Activated T-helper 1 cell treated with Interleukin-2 at 50 U/mL for 16 hours (primary cell): ENCODE data around the gene POU2F2.
"Not testable (repeated sequence)": the region's sequence is repeated elsewhere in the genome, so short reads cannot be mapped to it uniquely, and the experiment has no call there.

Experiments
- DNase-seq: peaks from one replicate; pipeline ENCODE4 v3.0.0-alpha.2; 2020; ENCODE audit warnings: low read depth

Gene POU2F2

DNA sequence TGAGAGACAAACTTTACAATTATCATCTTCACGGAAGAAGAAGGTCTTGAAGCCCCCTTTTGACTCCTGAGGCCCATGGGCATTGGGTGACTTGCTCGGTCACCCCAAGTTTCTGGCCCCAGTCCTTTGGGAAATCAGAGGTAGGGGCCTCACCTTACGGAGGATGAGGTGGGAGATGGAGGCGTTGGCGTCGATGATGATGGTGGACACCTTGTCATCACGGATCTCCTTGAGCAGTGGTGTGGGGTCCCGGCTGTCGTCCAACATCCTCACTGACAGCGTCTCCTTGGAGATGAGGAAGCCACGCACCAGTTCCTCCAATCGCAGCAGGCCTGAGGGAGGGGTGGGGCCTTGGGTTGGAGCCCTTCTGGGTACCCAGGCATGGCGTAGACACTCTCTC lies 73.0 kb downstream of the POU2F2 start:
- DNase-seq, result no peak

GRCh38 chr19:42057846-42058245 lies 74.4 kb downstream of the POU2F2 start:
- DNase-seq, result no peak

DNA sequence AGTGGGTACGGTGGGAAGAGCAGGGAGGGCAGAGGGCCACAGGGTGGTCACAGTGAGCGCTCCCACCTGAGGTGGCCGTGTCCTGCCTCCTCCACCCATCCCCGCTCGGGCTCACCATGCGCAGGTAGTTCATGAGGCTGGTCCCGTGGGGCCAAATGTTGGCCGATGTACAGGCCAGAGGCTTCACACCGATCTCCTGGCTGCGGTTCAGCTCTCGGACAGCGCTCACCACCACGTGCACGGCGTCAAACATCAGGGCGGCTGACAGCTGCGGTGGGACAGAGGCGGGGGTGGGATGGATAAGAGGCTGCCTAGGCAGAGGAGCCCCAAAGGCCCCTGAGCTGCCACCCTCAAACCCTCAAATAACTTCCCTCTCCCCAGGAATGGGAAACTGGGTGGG lies 78.0 kb downstream of the POU2F2 start:
- no peak for DNase-seq

DNA sequence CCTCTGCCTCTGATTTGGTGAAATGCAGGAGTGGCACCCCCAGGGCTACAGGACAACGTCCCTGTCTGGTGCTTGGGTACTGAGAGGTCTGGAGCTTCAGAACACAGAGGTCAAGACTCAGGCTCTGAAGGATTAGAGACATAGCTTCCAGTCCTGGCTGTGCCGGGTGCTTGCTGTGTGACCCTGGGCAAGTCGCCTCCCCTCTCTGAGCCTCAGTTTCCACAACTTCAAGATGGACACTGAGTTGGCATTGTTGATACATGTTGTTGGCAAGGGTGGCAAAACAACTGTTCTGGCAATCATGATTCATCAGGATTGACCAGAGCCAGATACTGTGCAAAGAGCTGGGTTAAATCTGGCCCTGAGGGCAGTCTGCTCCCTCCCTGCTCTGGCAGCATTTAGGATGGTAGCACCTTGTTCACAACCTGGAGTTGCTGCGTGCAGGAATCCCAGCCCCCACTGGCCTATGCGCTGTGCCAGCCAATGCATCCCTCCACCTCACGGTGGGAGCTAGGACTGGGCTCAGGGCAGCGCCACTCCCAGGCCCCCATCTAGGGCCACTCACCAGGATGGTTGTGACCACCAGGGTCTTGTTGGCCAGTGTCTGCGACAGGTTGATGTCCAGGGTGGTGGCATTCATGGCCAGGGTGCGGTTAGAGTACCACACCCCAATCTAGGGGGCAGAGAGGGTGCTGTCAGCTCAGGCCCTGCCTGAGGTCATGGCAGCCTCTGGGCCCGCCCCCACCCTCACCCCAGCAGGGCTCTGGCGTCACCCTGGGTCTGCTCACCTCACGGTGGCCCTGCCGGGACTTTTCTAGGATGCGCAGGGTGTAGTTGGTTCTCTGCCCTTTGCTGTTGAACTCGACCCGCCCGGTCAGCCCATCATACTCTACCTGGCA lies 79.0 kb downstream of the POU2F2 start:
- no peak for DNase-seq

DNA sequence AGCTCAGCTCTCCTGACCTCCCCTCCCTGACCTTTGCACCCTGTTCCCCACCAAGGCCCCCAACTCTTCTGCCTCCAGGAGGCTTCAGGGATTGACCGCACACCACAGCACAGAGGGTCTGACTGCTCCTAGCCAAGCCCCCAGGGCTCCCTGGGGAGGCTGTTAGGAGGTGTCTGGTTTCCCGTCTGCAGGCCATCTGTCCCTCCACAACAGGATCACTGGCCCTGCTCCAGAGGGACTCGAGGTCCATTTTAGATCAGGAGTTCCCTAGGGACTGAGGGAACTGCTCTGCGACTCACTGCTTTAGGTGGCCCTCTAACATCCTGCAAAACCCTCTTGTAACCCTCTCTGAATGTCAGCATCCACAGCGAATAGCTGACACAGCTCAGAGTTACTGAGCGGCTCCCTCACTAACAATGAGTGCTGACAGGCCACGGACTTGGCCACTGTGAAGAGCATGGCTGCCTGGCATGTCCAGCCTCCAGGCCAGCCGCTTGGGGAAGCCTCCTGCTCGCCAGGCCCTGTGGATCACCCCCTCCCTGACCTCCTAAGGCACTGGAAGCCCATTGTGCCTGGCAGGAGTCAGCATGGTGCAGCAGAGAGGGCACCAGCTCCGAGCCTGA lies 79.9 kb downstream of the POU2F2 start:
- DNase-seq, result no peak

GRCh38 chr19:42051166-42052115 lies 80.8 kb downstream of the POU2F2 start:
- DNase-seq, result no peak

DNA sequence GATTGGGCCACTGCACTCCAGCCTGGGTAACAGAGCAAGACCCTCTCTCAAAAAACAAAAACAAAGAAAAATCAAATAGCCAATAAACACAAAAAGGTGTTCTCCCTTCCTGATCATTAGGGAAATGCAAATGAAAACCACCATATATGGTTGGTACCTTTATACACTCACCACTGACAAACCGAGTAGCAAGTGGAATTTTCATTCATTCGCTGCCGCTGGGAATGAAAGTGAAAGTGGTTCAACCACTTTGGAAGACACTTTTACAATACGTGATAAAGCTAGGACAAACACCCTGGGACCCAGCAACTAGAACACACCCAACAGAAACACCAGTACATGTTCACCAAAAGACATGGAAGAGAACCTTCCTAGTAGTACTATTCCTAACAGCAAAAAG lies 83.3 kb downstream of the POU2F2 start:
- DNase-seq, result no peak

DNA sequence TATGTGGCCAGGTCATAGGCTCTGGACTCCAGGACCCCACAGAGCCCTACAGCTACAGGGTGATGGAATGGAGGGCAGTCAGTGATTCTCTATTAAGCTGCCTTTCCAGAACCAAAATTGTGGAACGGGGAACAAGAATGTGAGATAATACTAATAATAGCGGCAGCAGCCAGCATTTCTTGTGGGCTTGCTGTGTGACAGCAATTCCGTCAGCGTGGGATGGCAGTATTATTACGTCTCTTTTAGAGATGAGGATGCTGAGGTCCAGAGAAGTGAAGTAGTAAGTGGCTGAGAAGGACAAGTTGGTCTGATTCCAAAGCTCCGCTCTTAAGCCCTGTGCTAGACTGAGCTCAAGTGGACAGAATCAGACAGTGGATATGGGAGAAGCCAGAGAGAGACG lies 86.7 kb downstream of the POU2F2 start:
- no peak for DNase-seq

DNA sequence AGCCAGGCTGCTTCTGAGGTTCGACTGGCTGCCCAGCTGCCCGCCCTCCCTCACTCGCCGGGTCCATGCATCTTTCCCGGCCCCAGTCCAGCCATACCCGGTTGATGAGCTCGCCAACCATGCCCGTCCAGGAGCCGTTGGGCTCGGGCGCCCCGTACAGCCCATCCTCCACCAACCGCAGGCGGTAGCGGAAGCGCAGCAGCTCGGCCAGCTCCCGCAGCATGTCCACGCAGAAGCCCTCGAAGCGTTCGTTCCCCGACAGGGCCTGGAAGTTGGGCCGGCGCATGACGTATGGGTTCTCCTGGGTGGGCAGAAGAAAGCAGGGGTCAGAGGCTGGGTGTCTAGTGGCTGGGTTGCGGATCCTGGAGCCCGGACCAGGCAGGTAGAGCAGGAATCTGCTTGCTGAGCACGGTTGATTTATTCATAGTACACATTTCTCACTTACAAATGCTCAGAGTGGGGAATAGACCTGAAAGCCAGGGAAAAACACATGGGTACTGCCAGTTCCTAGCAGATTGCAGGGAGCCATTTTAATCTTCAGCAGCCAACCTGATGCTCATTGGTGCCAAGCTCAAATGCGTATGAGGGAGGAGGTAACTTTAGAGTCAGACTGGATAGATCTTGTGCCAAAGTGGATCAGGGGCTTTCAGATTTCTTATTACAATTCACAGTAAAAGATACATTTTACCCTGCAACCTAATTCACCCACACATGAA lies 89.6 kb downstream of the POU2F2 start:
- no peak for DNase-seq

DNA sequence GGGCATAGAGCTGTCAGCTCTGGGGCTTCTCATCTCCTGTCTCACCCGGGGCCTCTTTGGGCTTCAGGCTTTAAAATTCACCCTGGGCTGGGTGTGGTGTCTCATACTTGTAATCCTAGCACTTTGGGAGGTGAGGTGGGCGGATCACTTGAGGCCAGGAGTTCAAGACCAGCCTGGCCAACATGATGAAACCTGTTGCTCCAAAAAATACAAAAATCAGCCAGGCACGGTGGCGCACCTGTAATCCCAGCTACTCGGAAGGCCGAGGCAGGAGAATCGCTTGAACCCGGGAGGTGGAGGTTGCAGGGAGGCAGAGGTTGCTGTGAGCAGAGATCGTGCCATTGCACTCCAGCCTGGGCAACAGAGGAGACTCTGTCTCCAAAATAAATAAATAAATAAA lies 91.8 kb downstream of the POU2F2 start:
- DNase-seq, result not testable (repeated sequence)

GRCh38 chr19:42040031-42040430 lies 92.2 kb downstream of the POU2F2 start:
- DNase-seq, result no peak

DNA sequence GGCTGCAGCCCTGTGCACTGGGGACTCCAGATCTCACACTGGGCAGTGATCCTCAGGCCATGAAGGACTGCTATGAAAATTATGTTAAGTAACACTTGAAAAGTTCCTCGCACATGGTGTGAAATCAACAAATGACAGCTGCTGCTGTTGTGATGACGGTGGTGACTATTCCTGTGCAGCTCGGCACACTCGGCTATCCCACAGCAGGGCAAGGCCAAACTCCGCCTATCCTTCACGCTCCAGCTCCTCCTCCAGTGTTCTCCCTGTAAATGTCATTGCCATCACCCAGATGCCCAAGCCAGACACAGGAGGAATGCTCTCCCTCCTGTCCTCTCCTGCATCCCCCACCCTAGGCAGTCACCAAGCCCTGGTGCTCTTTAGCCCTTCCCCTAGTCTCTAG lies 93.6 kb downstream of the POU2F2 start:
- no peak for DNase-seq

DNA sequence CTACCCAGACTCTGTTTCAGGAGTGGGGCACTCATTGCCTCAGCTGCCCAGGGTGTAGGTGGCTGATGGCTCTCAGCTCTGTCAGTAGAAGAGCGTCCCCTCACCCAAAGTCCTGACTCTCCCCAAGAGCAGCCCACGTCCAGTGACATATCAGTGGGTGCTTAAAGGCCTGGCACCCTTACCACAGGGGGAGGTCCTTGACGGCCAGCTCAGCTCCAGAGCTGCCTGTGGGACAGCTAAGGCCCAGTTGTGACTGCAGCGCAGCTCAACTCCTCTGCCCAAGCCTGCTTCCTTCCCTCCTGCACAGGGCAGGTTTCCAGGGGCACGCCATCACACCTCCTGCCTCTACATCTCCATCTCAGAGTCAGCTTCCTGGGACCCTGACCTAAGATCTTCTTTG lies 94.6 kb downstream of the POU2F2 start:
- no peak for DNase-seq
